GM08714 (cell line): ENCODE measurements around the gene PPP1R16B.

Source experiments
- H3K4me3 ChIP-seq: fragments of 200-500 bp; sonication (Bioruptor generic); 2 replicates; pipeline ENCODE4 v1.5.1; 2014; ENCODE audit warnings: mild to moderate bottlenecking, low read length, inconsistent platforms
- ZNF274 ChIP-seq: IDR thresholded peaks from 2 replicates; pipeline ENCODE4 v1.6.1; 2012; ENCODE audit warnings: mild to moderate bottlenecking, low read depth, low read length

The PPP1R16B gene

DNA sequence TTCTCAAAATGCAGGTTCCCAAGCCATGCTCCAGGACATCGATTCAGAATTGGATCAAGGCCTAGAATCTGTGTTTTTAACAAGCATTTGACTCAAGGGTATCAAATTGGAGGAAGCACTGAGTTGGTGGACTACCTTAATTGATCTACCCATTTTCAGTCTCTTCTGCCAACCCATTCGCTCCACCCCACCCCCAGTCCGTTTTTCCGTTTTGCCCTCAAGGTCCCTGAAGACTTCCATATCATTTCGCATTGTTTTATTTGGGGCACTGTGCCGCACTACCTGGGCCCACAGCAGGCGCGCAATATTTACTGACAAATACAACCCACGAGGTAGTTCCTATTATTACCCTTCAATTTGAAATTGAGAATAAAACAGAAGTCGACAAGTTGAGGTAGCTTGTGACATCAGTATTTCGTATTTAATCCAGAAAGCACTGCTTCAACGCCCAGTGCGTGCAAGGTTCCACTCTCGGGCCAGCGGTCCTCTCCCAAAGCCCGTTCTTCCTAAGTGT lies 156.1 kb downstream of the PPP1R16B start:
- TF ChIP-seq ZNF274, result no peak
- peak overlapping the region; percentile 61 for H3K4me3 ChIP-seq

GRCh38 chr20:38962044-38962927 lies 156.8 kb downstream of the PPP1R16B start, which contains the start of gene DHX35:
DHX35 (plus strand) TSS chr20:38962344; CDS start chr20:38962368, 24 bp downstream.
- no peak for TF ChIP-seq ZNF274
- H3K4me3 ChIP-seq, result peak within 1 kb of the TSS; percentile 86

- no peak for TF ChIP-seq ZNF274
- peak overlapping the region; percentile 86 for H3K4me3 ChIP-seq
Measured at GRCh38 chr20:38962928-38963401, 157.5 kb downstream of the PPP1R16B start.

DNA sequence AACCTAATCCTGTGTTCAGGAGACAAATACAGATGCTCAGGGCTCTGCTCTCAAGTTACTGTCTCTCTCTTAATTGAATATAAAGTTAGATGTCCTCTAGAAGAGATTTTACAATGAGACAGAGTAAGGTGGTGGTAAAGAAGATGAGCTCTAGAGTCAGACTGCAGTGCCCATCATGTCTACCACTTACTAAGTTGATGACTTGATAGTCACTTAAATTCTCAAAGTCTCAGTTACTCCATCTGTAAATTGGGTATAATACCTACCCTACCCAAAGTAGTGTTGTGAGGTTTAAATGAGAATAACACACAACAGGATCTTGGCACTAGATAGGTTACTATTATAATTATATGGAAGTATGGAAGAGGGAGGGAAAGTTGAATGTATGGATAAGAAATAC lies 158.2 kb downstream of the PPP1R16B start:
- H3K4me3 ChIP-seq, result no peak overlapping the region
- TF ChIP-seq ZNF274, result no peak

DNA sequence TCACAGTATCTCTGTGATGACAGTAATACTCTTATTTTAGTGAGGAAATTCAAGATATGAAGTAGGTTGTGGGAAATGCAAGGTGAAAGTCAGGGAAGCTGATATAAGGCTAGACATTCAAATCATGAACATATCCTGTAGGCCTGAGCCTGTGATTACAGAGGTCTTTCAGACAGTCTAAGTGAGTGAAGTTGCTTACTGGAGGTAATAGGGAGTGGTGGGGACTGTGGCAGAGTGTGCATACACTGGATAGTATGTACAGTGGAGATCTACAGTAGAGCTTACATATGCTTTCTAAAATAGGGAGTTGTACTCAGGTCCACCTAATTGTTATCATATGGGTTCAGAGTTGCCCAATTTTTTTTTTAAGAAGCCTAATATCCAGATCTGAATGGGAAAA lies 159.8 kb downstream of the PPP1R16B start:
- H3K4me3 ChIP-seq, result no peak overlapping the region
- no peak for TF ChIP-seq ZNF274

DNA sequence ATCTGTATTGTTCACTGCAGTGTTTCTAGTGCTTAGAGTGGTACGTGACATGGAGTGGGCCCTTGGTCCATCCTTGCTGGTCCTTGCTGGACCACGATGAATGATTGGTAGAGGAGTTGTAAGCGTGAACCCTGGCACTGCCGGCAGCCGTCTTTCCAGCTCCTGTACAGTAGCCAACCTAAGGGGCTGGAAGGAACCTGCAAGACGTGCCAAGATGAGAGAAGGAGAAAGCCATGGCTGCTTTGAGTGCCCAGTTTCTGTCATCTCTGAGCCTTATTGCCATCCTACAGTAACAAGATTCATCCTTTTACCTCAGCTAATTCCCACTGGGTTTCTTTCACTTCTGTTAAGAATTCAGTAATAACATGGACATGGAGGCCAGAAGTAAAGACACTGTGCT lies 162.6 kb downstream of the PPP1R16B start:
- no peak overlapping the region for H3K4me3 ChIP-seq
- TF ChIP-seq ZNF274, result no peak

- no peak for TF ChIP-seq ZNF274
- no peak overlapping the region for H3K4me3 ChIP-seq
Measured at GRCh38 chr20:38969708-38970107, 164.2 kb downstream of the PPP1R16B start.

DNA sequence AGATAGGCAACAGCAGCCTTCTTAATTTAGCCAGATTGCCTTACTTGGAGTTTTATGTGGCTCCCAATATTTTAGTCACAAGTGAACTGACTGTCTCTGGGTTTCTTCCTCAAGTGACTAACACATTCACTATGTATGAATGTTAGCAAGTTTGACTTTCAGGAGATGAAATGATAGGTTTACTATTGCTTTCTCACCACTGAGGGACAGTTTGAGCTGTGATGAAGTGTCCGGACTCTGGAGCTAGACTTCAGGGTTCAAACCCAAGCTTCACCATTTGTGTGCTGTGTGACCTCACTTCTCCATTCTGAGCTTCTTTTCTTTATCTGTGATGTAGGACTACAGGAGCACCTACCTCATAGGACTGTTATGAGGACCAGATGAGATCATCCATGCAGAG lies 164.8 kb downstream of the PPP1R16B start:
- TF ChIP-seq ZNF274, result no peak
- no peak overlapping the region for H3K4me3 ChIP-seq
